Peyer's patch (tissue), 4 donors: ENCODE results near the gene IVD. TPM values are rescaled to one million over a fixed set of nuclear protein-coding genes. Genes with fewer than 3 reads are reported as not detected.

Source experiments
- DNase-seq, 3 donors: peaks; one replicate each; pipeline ENCODE4 v3.0.0-alpha.2; 2017 to 2019
- H3K27ac ChIP-seq, 4 donors: fragments of 200-600 bp; sonication (generic); one replicate each; pipeline ENCODE4 v1.5.1; 2016 to 2019
- H3K27me3 ChIP-seq, 2 donors: fragments of 200-600 bp; sonication (generic); one replicate each; pipeline ENCODE4 v1.5.1; 2019
- H3K36me3 ChIP-seq, 3 donors: fragments of 200-600 bp; sonication (generic); one replicate each; pipeline ENCODE4 v1.5.1; 2016 to 2019
- H3K4me1 ChIP-seq, 4 donors: fragments of 200-600 bp; sonication (generic); one replicate each; pipeline ENCODE4 v1.5.1; 2016 to 2019
- H3K4me3 ChIP-seq, 4 donors: fragments of 200-600 bp; sonication (generic); 1 replicate in 3 of 4; 2 replicates in 1 of 4; pipeline ENCODE4 v1.5.1; 2016 to 2019; ENCODE audit warnings: mild to moderate bottlenecking in 1 of 4
- H3K9me3 ChIP-seq, 4 donors: fragments of 200-600 bp; sonication (generic); one replicate each; pipeline ENCODE4 v1.5.1; 2016 to 2019; ENCODE audit warnings: mild to moderate bottlenecking in 1 of 4
- POLR2A ChIP-seq, 2 donors: fragments of 450-650 bp; IDR thresholded peaks; one replicate each; pipeline ENCODE4 v1.5.1; 2017; ENCODE audit warnings: antibody characterized with exemption in 2 of 2, mild to moderate bottlenecking in 2 of 2, moderate library complexity in 2 of 2
- total RNA-seq, 4 donors: library from RNA; depleted of rRNA; stranded (reverse); fragments of >200 nt; gene quantifications; one replicate each; pipeline ENCODE4 v1.1.0, GENCODE V29; 2016
- TF ChIP-seq, protein P1 (sequence below), 6 experiments: fragments of 450-650 bp in 4 of 6; fragments of 200-600 bp in 2 of 6; sonication (generic) in 1 of 6; IDR thresholded peaks; one replicate each; pipeline ENCODE4 v1.5.1; 2017 to 2019; ENCODE audit warnings: antibody characterized with exemption in 6 of 6, mild to moderate bottlenecking in 3 of 6, moderate library complexity in 1 of 6

Gene IVD
- total RNA-seq, 4 donors from 2014 or later: 42.9 to 87.6 (median 71.1) TPM

DNA sequence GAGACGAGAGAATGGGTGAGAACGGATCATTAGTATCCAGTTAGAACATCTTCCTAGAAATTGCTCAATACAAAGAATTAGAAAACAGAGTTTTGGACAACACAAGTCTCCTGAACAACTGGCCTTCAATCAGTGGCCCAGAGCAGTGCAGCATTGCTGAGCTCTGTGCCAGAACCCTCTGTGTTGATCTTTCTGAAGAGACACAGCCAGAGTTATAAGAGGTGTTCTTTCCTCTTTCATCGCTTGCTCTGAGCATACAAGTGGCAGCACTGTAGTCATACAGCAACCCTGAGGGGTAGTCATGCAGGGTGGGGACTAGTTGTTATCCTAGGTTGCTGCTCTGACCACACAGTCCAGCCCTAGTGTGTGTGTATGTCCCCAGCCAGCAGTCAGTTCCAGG, 19.1 kb upstream of the IVD start:
- no peak for DNase-seq
- no peak for TF ChIP-seq POLR2A (IDR thresholded peaks at IDR 0.05)
- TF ChIP-seq, protein P1, sequence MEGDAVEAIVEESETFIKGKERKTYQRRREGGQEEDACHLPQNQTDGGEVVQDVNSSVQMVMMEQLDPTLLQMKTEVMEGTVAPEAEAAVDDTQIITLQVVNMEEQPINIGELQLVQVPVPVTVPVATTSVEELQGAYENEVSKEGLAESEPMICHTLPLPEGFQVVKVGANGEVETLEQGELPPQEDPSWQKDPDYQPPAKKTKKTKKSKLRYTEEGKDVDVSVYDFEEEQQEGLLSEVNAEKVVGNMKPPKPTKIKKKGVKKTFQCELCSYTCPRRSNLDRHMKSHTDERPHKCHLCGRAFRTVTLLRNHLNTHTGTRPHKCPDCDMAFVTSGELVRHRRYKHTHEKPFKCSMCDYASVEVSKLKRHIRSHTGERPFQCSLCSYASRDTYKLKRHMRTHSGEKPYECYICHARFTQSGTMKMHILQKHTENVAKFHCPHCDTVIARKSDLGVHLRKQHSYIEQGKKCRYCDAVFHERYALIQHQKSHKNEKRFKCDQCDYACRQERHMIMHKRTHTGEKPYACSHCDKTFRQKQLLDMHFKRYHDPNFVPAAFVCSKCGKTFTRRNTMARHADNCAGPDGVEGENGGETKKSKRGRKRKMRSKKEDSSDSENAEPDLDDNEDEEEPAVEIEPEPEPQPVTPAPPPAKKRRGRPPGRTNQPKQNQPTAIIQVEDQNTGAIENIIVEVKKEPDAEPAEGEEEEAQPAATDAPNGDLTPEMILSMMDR (IDR thresholded peaks at IDR 0.05): no peak
- Histone ChIP-seq H3K4me1 (peaks cover 0 to 18% (median 2%) of the 10 kb centered on the region in 4 donors), H3K9me3 (no peaks in the 10 kb centered on the region), H3K4me3 (no peak overlapping the region), H3K36me3 (peaks cover 0 to 28% (median 0%) of the 10 kb centered on the region in 3 donors), H3K27me3 (no peaks in the 10 kb centered on the region), H3K27ac (no peak overlapping the region)

- Histone ChIP-seq H3K9me3 (no peaks in the 10 kb centered on the region), H3K4me3 (no peak overlapping the region), H3K27me3 (no peaks in the 10 kb centered on the region), H3K27ac (no peak overlapping the region), H3K36me3 (peaks cover 0 to 44% (median 0%) of the 10 kb centered on the region in 3 donors), H3K4me1 (peaks cover 0 to under 1% (median 0%) of the 10 kb centered on the region in 4 donors)
- TF ChIP-seq, protein P1 (IDR thresholded peaks at IDR 0.05): no peak
- no peak for TF ChIP-seq POLR2A (IDR thresholded peaks at IDR 0.05)
- DNase-seq: no peak
Observed at GRCh38 chr15:40388941-40389823, 16.4 kb upstream of the IVD start.

- Histone ChIP-seq H3K27ac (no peak overlapping the region), H3K36me3 (peaks cover 0 to 44% (median 0%) of the 10 kb centered on the region in 3 donors), H3K9me3 (no peaks in the 10 kb centered on the region), H3K27me3 (no peaks in the 10 kb centered on the region), H3K4me3 (no peak overlapping the region), H3K4me1 (no peaks in the 10 kb centered on the region)
- TF ChIP-seq, protein P1 (IDR thresholded peaks at IDR 0.05): no peak
- TF ChIP-seq POLR2A (IDR thresholded peaks at IDR 0.05): no peak
- DNase-seq: no peak
Observed at GRCh38 chr15:40389824-40390595, 15.6 kb upstream of the IVD start.

- peaks cover 0 to 29% (median 0%) of the 10 kb centered on the region in 3 donors for H3K36me3 ChIP-seq
- H3K27me3 ChIP-seq: no peaks in the 10 kb centered on the region
- H3K27ac ChIP-seq: no peak overlapping the region
- H3K4me1 ChIP-seq: no peaks in the 10 kb centered on the region
- no peak for DNase-seq
- H3K9me3 ChIP-seq: no peaks in the 10 kb centered on the region
- TF ChIP-seq, protein P1 (IDR thresholded peaks at IDR 0.05): no peak
- no peak for TF ChIP-seq POLR2A (IDR thresholded peaks at IDR 0.05)
- H3K4me3 ChIP-seq: no peak overlapping the region
Observed at GRCh38 chr15:40392986-40393948, 12.3 kb upstream of the IVD start.
